Umbilical cord (tissue), 2 donors: Measurements from ENCODE around the gene RALGPS2. TPM values are rescaled to one million over a fixed set of nuclear protein-coding genes. Genes with fewer than 3 reads are reported as not detected.
A peak's percentile ranks its signal among the peaks of the same experiment; 100 is the strongest.
"Not testable (repeated sequence)": the region's sequence is repeated elsewhere in the genome, so short reads cannot be mapped to it uniquely, and the experiment has no call there.

Source experiments
- DNase-seq: peaks from one replicate; pipeline ENCODE4 v3.0.0-alpha.2; 2015; ENCODE audit warnings: low spot score
- total RNA-seq: library from RNA; depleted of rRNA; stranded (reverse); fragments of >200 nt; gene quantifications from one replicate; pipeline ENCODE4 v1.2.3, GENCODE V29; 2014; ENCODE audit warnings: low replicate concordance; ENCODE audit not compliant: insufficient read depth

Gene RALGPS2
- total RNA-seq, 1 donor from 2014 or later = 41.2 TPM

GRCh38 chr1:178941849-178942248, 216.8 kb downstream of the RALGPS2 start:
- DNase-seq = peak; percentile 36

- peak; percentile 29 for DNase-seq
Measured at GRCh38 chr1:178942285-178943198, 217.5 kb downstream of the RALGPS2 start.

- no peak for DNase-seq
Measured at GRCh38 chr1:178944729-178945128, 219.7 kb downstream of the RALGPS2 start.

- peak; percentile 70 for DNase-seq
Measured at GRCh38 chr1:178945763-178946266, 220.8 kb downstream of the RALGPS2 start.

- DNase-seq = no peak
Measured at GRCh38 chr1:178946416-178946815, 221.4 kb downstream of the RALGPS2 start.

GRCh38 chr1:178946855-178947676, 222.0 kb downstream of the RALGPS2 start:
- no peak for DNase-seq

- no peak for DNase-seq
Measured at GRCh38 chr1:178947677-178947981, 222.6 kb downstream of the RALGPS2 start.

- no peak for DNase-seq
Measured at GRCh38 chr1:178948676-178949075, 223.6 kb downstream of the RALGPS2 start.

GRCh38 chr1:178949866-178950265, 224.8 kb downstream of the RALGPS2 start:
- not testable (repeated sequence) for DNase-seq

- no peak for DNase-seq
Measured at GRCh38 chr1:178951600-178951999, 226.6 kb downstream of the RALGPS2 start.

GRCh38 chr1:178953034-178953433, 228.0 kb downstream of the RALGPS2 start:
- DNase-seq = no peak

GRCh38 chr1:178953538-178954324, 228.7 kb downstream of the RALGPS2 start:
- no peak for DNase-seq

GRCh38 chr1:178954325-178954690, 229.3 kb downstream of the RALGPS2 start:
- DNase-seq = no peak

- DNase-seq = no peak
Measured at GRCh38 chr1:178954937-178955336, 229.9 kb downstream of the RALGPS2 start.

GRCh38 chr1:178955391-178955954, 230.4 kb downstream of the RALGPS2 start:
- no peak for DNase-seq

GRCh38 chr1:178958491-178958890, 233.4 kb downstream of the RALGPS2 start:
- no peak for DNase-seq

GRCh38 chr1:178959543-178960460, 234.8 kb downstream of the RALGPS2 start:
- no peak for DNase-seq

GRCh38 chr1:178960482-178961240, 235.6 kb downstream of the RALGPS2 start:
- no peak for DNase-seq

GRCh38 chr1:178961331-178961730, 236.3 kb downstream of the RALGPS2 start:
- no peak for DNase-seq
